BLaER1 (cell line): ENCODE measurements around the gene ASGR2.

Experiments used
- H3K27ac ChIP-seq: shearing (Covaris generic); formaldehyde crosslinking; 2 replicates; pipeline ENCODE4 v1.8.1; 2022
- H3K27me3 ChIP-seq: shearing (Covaris generic); formaldehyde crosslinking; 2 replicates; pipeline ENCODE4 v1.8.1; 2022
- H3K36me3 ChIP-seq: shearing (Covaris generic); formaldehyde crosslinking; 2 replicates; pipeline ENCODE4 v1.8.1; 2022
- H3K4me1 ChIP-seq: shearing (Covaris generic); formaldehyde crosslinking; 2 replicates; pipeline ENCODE4 v1.8.1; 2022
- H3K4me2 ChIP-seq: shearing (Covaris generic); formaldehyde crosslinking; 2 replicates; pipeline ENCODE4 v1.8.1; 2022
- H3K4me3 ChIP-seq: shearing (Covaris generic); formaldehyde crosslinking; 2 replicates; pipeline ENCODE4 v1.8.1; 2022
- H3K9ac ChIP-seq: shearing (Covaris generic); formaldehyde crosslinking; 2 replicates; pipeline ENCODE4 v1.8.1; 2022
- H3K9me3 ChIP-seq: shearing (Covaris generic); formaldehyde crosslinking; 2 replicates; pipeline ENCODE4 v1.8.1; 2022
- H4K20me1 ChIP-seq: shearing (Covaris generic); formaldehyde crosslinking; 2 replicates; pipeline ENCODE4 v1.8.1; 2022
- Cebpa-rat ChIP-seq: shearing (Covaris generic); IDR thresholded peaks from 2 replicates; pipeline ENCODE4 v1.8.1; 2022

The ASGR2 gene

GRCh38 chr17:7080456-7081041 lies 34.1 kb downstream of the ASGR2 start:
- no peak overlapping the region for H3K27ac ChIP-seq
- H3K27me3 ChIP-seq, result no peaks in the 10 kb centered on the region
- H3K9me3 ChIP-seq, result no peaks in the 10 kb centered on the region
- no peak overlapping the region for H3K9ac ChIP-seq
- no peak for TF ChIP-seq Cebpa-rat
- H3K36me3 ChIP-seq, result no peaks in the 10 kb centered on the region
- H3K4me1 ChIP-seq, result peaks cover 6% of the 10 kb centered on the region
- H4K20me1 ChIP-seq, result no peaks in the 10 kb centered on the region
- no peak overlapping the region for H3K4me2 ChIP-seq
- no peak overlapping the region for H3K4me3 ChIP-seq

GRCh38 chr17:7079581-7080455 lies 34.8 kb downstream of the ASGR2 start, which contains the start of gene CLEC10A:
Gene CLEC10A (minus strand): TSS chr17:7080251. CDS start chr17:7078812, 1,439 bp downstream.
- Histone ChIP-seq H3K36me3 (no peaks in the 10 kb centered on the region), H3K4me2 (no peak within 1 kb of the TSS), H3K4me3 (no peak within 1 kb of the TSS), H3K4me1 (peaks cover 6% of the 10 kb centered on the region), H3K9me3 (no peaks in the 10 kb centered on the region), H3K27ac (no peak within 1 kb of the TSS), H4K20me1 (no peaks in the 10 kb centered on the region), H3K9ac (no peak within 1 kb of the TSS), H3K27me3 (no peaks in the 10 kb centered on the region)
- TF ChIP-seq Cebpa-rat, result no peak

- H3K4me2 ChIP-seq, result no peak overlapping the region
- H3K27ac ChIP-seq, result no peak overlapping the region
- H3K4me1 ChIP-seq, result peaks cover 6% of the 10 kb centered on the region
These were observed 35.9 kb downstream of the ASGR2 start for GRCh38 chr17:7078711-7079110.

GRCh38 chr17:7077911-7078546 lies 36.6 kb downstream of the ASGR2 start:
- TF ChIP-seq Cebpa-rat, result no peak
- Histone ChIP-seq H3K4me3 (no peak overlapping the region), H3K27me3 (no peaks in the 10 kb centered on the region), H3K36me3 (no peaks in the 10 kb centered on the region), H3K27ac (no peak overlapping the region), H3K4me1 (peaks cover 6% of the 10 kb centered on the region), H3K9ac (no peak overlapping the region), H3K9me3 (no peaks in the 10 kb centered on the region), H3K4me2 (no peak overlapping the region), H4K20me1 (no peaks in the 10 kb centered on the region)

More at GRCh38 chr17:7078711-7079110, 35.9 kb downstream of the ASGR2 start:
- Histone ChIP-seq H3K36me3 (no peaks in the 10 kb centered on the region), H3K9me3 (no peaks in the 10 kb centered on the region), H3K4me3 (no peak overlapping the region), H4K20me1 (no peaks in the 10 kb centered on the region), H3K27me3 (no peaks in the 10 kb centered on the region), H3K9ac (no peak overlapping the region)
- TF ChIP-seq Cebpa-rat, result no peak

- no peaks in the 10 kb centered on the region for H4K20me1 ChIP-seq
- no peak overlapping the region for H3K9ac ChIP-seq
- no peak overlapping the region for H3K4me2 ChIP-seq
- no peaks in the 10 kb centered on the region for H3K9me3 ChIP-seq
- H3K27me3 ChIP-seq, result no peaks in the 10 kb centered on the region
- H3K4me3 ChIP-seq, result no peak overlapping the region
- H3K4me1 ChIP-seq, result no peaks in the 10 kb centered on the region
- no peak for TF ChIP-seq Cebpa-rat
- H3K36me3 ChIP-seq, result no peaks in the 10 kb centered on the region
- H3K27ac ChIP-seq, result no peak overlapping the region
These were observed 39.7 kb downstream of the ASGR2 start for GRCh38 chr17:7074931-7075330.

- H3K27ac ChIP-seq, result no peak overlapping the region
- no peak overlapping the region for H3K4me3 ChIP-seq
- TF ChIP-seq Cebpa-rat, result no peak
- no peaks in the 10 kb centered on the region for H4K20me1 ChIP-seq
- no peak overlapping the region for H3K9ac ChIP-seq
- H3K4me2 ChIP-seq, result no peak overlapping the region
- H3K9me3 ChIP-seq, result peaks cover 17% of the 10 kb centered on the region
- no peaks in the 10 kb centered on the region for H3K27me3 ChIP-seq
- H3K36me3 ChIP-seq, result no peaks in the 10 kb centered on the region
- H3K4me1 ChIP-seq, result no peaks in the 10 kb centered on the region
These were observed 42.2 kb downstream of the ASGR2 start for GRCh38 chr17:7072406-7072805.

GRCh38 chr17:7070712-7071111 lies 43.9 kb downstream of the ASGR2 start:
- no peak overlapping the region for H3K4me2 ChIP-seq
- H3K9ac ChIP-seq, result no peak overlapping the region
- no peaks in the 10 kb centered on the region for H3K4me1 ChIP-seq
- H3K36me3 ChIP-seq, result no peaks in the 10 kb centered on the region
- no peak overlapping the region for H3K4me3 ChIP-seq
- H3K27ac ChIP-seq, result no peak overlapping the region
- no peaks in the 10 kb centered on the region for H3K27me3 ChIP-seq
- no peak for TF ChIP-seq Cebpa-rat
- no peaks in the 10 kb centered on the region for H4K20me1 ChIP-seq
- peaks cover 19% of the 10 kb centered on the region for H3K9me3 ChIP-seq

- no peaks in the 10 kb centered on the region for H3K4me1 ChIP-seq
- H3K4me2 ChIP-seq, result no peak overlapping the region
- TF ChIP-seq Cebpa-rat, result no peak
- no peak overlapping the region for H3K9ac ChIP-seq
- no peaks in the 10 kb centered on the region for H3K36me3 ChIP-seq
- no peaks in the 10 kb centered on the region for H4K20me1 ChIP-seq
- no peak overlapping the region for H3K27ac ChIP-seq
- peaks cover 19% of the 10 kb centered on the region for H3K9me3 ChIP-seq
- H3K27me3 ChIP-seq, result no peaks in the 10 kb centered on the region
- H3K4me3 ChIP-seq, result no peak overlapping the region
These were observed 46.4 kb downstream of the ASGR2 start for GRCh38 chr17:7068268-7068667.

- no peak overlapping the region for H3K4me3 ChIP-seq
- no peaks in the 10 kb centered on the region for H3K4me1 ChIP-seq
- no peaks in the 10 kb centered on the region for H3K36me3 ChIP-seq
- H3K9me3 ChIP-seq, result peaks cover 19% of the 10 kb centered on the region
- H4K20me1 ChIP-seq, result no peaks in the 10 kb centered on the region
- no peak overlapping the region for H3K9ac ChIP-seq
- H3K4me2 ChIP-seq, result no peak overlapping the region
- no peak overlapping the region for H3K27ac ChIP-seq
- H3K27me3 ChIP-seq, result no peaks in the 10 kb centered on the region
- TF ChIP-seq Cebpa-rat, result no peak
These were observed 47.4 kb downstream of the ASGR2 start for GRCh38 chr17:7067198-7067597.

- Histone ChIP-seq H3K27ac (no peak overlapping the region), H3K36me3 (no peaks in the 10 kb centered on the region), H3K9me3 (peaks cover 19% of the 10 kb centered on the region), H3K4me1 (no peaks in the 10 kb centered on the region), H3K9ac (no peak overlapping the region), H3K27me3 (no peaks in the 10 kb centered on the region), H3K4me2 (no peak overlapping the region), H4K20me1 (no peaks in the 10 kb centered on the region), H3K4me3 (no peak overlapping the region)
- no peak for TF ChIP-seq Cebpa-rat
These were observed 50.4 kb downstream of the ASGR2 start for GRCh38 chr17:7064261-7064660.
